ENCODE results near the gene PDZD8. TPM values are rescaled to one million over a fixed set of nuclear protein-coding genes. Genes with fewer than 3 reads are reported as not detected.

Gene PDZD8
- total RNA-seq, 2 experiments from 2014 or later = 15.5 to 16.2 TPM

- intact Hi-C loops (cut with micrococcal nuclease) = no loop called here
- no peak for TF ChIP-seq CTCF (IDR thresholded peaks at IDR 0.05)
- Mint-ChIP-seq H3K4me1 (ENCODE audit: low read depth) (peaks cover 5% of the 10 kb centered on the region), H3K27ac (no peak overlapping the region), H3K27me3 (peaks cover 10% of the 10 kb centered on the region), H3K4me3 (no peak overlapping the region), H3K36me3 (ENCODE audit: low read depth) (no peaks in the 10 kb centered on the region), H3K9me3 (no peaks in the 10 kb centered on the region)
- no peak for ATAC-seq
- ChIA-PET POLR2A (no interaction called here), CTCF (no interaction called here)
- no peak for DNase-seq
These were observed 121.3 kb downstream of the PDZD8 start for GRCh38 chr10:117253908-117254307.

- DNase-seq = no peak
- no peak for ATAC-seq
- ChIA-PET CTCF (interaction anchor here (3.9 kb wide), 1 partner anchor 34 kb away, joined by 17 read pairs; no protein-coding TSS in a partner anchor), POLR2A (no interaction called here)
- Mint-ChIP-seq H3K36me3 (ENCODE audit: low read depth) (no peaks in the 10 kb centered on the region), H3K27me3 (peaks cover 16% of the 10 kb centered on the region), H3K4me3 (no peak overlapping the region), H3K9me3 (no peaks in the 10 kb centered on the region), H3K4me1 (ENCODE audit: low read depth) (peaks cover 10% of the 10 kb centered on the region), H3K27ac (no peak overlapping the region)
- intact Hi-C loops (cut with micrococcal nuclease) = no loop called here
- TF ChIP-seq CTCF (IDR thresholded peaks at IDR 0.05) = no peak
These were observed 124.8 kb downstream of the PDZD8 start for GRCh38 chr10:117250411-117250810.

GRCh38 chr10:117249493-117250093 lies 125.6 kb downstream of the PDZD8 start:
- ATAC-seq (peak; percentile 24), DNase-seq (no peak)
- Mint-ChIP-seq H3K27ac (no peak overlapping the region), H3K4me1 (ENCODE audit: low read depth) (peaks cover 10% of the 10 kb centered on the region), H3K27me3 (peaks cover 24% of the 10 kb centered on the region), H3K36me3 (ENCODE audit: low read depth) (no peaks in the 10 kb centered on the region), H3K9me3 (no peaks in the 10 kb centered on the region), H3K4me3 (no peak overlapping the region)
- no peak for TF ChIP-seq CTCF (IDR thresholded peaks at IDR 0.05)
- ChIA-PET CTCF (interaction anchor here (1.5 to 3.9 kb wide), 3 partner anchors 33 to 75 kb away, joined by 3 to 17 read pairs (median 8); no protein-coding TSS in a partner anchor), POLR2A (no interaction called here)
- intact Hi-C loops (cut with micrococcal nuclease) = no loop called here

GRCh38 chr10:117248750-117249465 lies 126.3 kb downstream of the PDZD8 start:
- H3K4me3 Mint-ChIP-seq = no peak overlapping the region
- intact Hi-C loops (cut with micrococcal nuclease) = no loop called here

More at GRCh38 chr10:117248750-117249465, 126.3 kb downstream of the PDZD8 start:
- Mint-ChIP-seq H3K27me3 (peaks cover 26% of the 10 kb centered on the region), H3K36me3 (ENCODE audit: low read depth) (no peaks in the 10 kb centered on the region), H3K9me3 (no peaks in the 10 kb centered on the region), H3K27ac (no peak overlapping the region), H3K4me1 (ENCODE audit: low read depth) (peaks cover 10% of the 10 kb centered on the region)
- TF ChIP-seq CTCF (IDR thresholded peaks at IDR 0.05) = no peak
- ATAC-seq (no peak), DNase-seq (no peak)
- POLR2A ChIA-PET = no interaction called here
- CTCF ChIA-PET = interaction anchor here (1.5 to 3.9 kb wide), 3 partner anchors 32 to 74 kb away, joined by 3 to 17 read pairs (median 8); no protein-coding TSS in a partner anchor

All from activated CD8-positive, alpha-beta T cell treated with anti-CD3 and anti-CD28 coated beads for 36 hours (primary cell).